CD4-positive, alpha-beta T cell (primary cell): ENCODE measurements around the gene CMC2. TPM values are rescaled to one million over a fixed set of nuclear protein-coding genes. Genes with fewer than 3 reads are reported as not detected.

ENCODE experiments used
- ATAC-seq: fragments of 200-7000 bp; cut with Tn5 transposase; one replicate; pipeline ENCODE4 v1.10.0; 2022; ENCODE audit warnings: mild to moderate bottlenecking; ENCODE audit not compliant: poor library complexity
- CTCF ChIA-PET: fragments of 350-600 bp; sonication (Branson Sonifier 250); formaldehyde crosslinking; loops from one replicate; lab custom pipeline; 2021; ENCODE audit warnings: antibody characterized with exemption, inconsistent platforms; lab: Charles Lee
- POLR2A ChIA-PET: fragments of 350-600 bp; sonication (Branson Sonifier 250); formaldehyde crosslinking; loops from one replicate; lab custom pipeline; 2021; ENCODE audit warnings: antibody characterized with exemption, inconsistent platforms; lab: Charles Lee
- DNase-seq, 14 experiments: peaks; one replicate each; pipeline ENCODE4 v3.0.0-alpha.2; 2013 to 2020; ENCODE audit warnings: mixed read lengths in 2 of 14
- H3K27ac ChIP-seq, 2 donors: one replicate each; pipeline versions ENCODE4 v1.5.1 to v1.7.0; 2013; ENCODE audit warnings: low read length in 2 of 2, low read depth in 1 of 2, mild to moderate bottlenecking in 1 of 2
- H3K27me3 ChIP-seq, 2 experiments: 1 replicate in 1 of 2; 2 replicates in 1 of 2; pipeline versions ENCODE4 v1.6.1 to v1.7.0; 2013; ENCODE audit warnings: low read length in 2 of 2, control low read depth in 1 of 2, mild to moderate bottlenecking in 1 of 2, moderate library complexity in 1 of 2; ENCODE audit not compliant: insufficient read depth in 2 of 2, control insufficient read depth in 1 of 2
- H3K36me3 ChIP-seq: one replicate; pipeline ENCODE4 v1.6.1; 2013; ENCODE audit warnings: low read length, control low read depth; ENCODE audit not compliant: insufficient read depth
- H3K4me1 ChIP-seq: one replicate; pipeline ENCODE4 v1.6.1; 2013; ENCODE audit warnings: low read length, control low read depth; ENCODE audit not compliant: insufficient read depth
- H3K4me3 ChIP-seq: one replicate; pipeline ENCODE4 v1.5.1; 2013; ENCODE audit warnings: mild to moderate bottlenecking, low read length, moderate library complexity
- H3K9me3 ChIP-seq, 2 experiments: 1 replicate in 1 of 2; 2 replicates in 1 of 2; pipeline versions ENCODE4 v1.6.1 to v1.7.0; 2013; ENCODE audit warnings: low read length in 2 of 2, mild to moderate bottlenecking in 2 of 2, control low read depth in 1 of 2, moderate library complexity in 1 of 2; ENCODE audit not compliant: control insufficient read depth in 1 of 2, insufficient read depth in 1 of 2
- H3K27ac Mint-ChIP-seq: one replicate; pipeline ENCODE4 v1.8.0; 2020; ENCODE audit warnings: mixed read lengths
- H3K27me3 Mint-ChIP-seq: one replicate; pipeline ENCODE4 v1.8.0; 2021; ENCODE audit warnings: mixed read lengths
- H3K36me3 Mint-ChIP-seq: one replicate; pipeline ENCODE4 v1.8.0; 2021; ENCODE audit warnings: low read depth, mixed read lengths
- H3K4me1 Mint-ChIP-seq: one replicate; pipeline ENCODE4 v1.8.0; 2021; ENCODE audit warnings: low read depth, mixed read lengths
- H3K4me3 Mint-ChIP-seq: one replicate; pipeline ENCODE4 v1.8.0; 2020; ENCODE audit warnings: mild to moderate bottlenecking, mixed read lengths
- H3K9me3 Mint-ChIP-seq: one replicate; pipeline ENCODE4 v1.8.0; 2020; ENCODE audit warnings: mixed read lengths
- CTCF ChIP-seq: fragments of 200-600 bp; IDR thresholded peaks from one replicate; pipeline ENCODE4 v1.8.0; 2022; ENCODE audit warnings: antibody characterized with exemption, mild to moderate bottlenecking
- intact Hi-C, 2 experiments: fragments of 100-400 bp; cut with DNase I in 1 of 2; cut with micrococcal nuclease in 1 of 2; formaldehyde crosslinking; loops; one replicate each; pipeline versions ENCODE4 v1.15.1 to v1.9.0; 2023 to 2025; cut with DNase I, micrococcal nuclease
- total RNA-seq, 174 experiments: library from RNA in 2 of 174; stranded (reverse) in 2 of 174; gene quantifications; one replicate each; pipeline ENCODE4 v1.2.3 and lab custom pipeline; 2021 to 2026

CMC2 gene
- total RNA-seq, 2 experiments from 2014 or later, result 67.7 to 68.8 TPM

GRCh38 chr16:81001330-81001729, 5.4 kb downstream of the CMC2 start:
- DNase-seq, result no peak
- no peak overlapping the region for H3K27ac Mint-ChIP-seq
- H3K9me3 ChIP-seq, result no peaks in the 10 kb centered on the region

GRCh38 chr16:81000873-81001272, 5.8 kb downstream of the CMC2 start:
- Mint-ChIP-seq H3K9me3 (no peaks in the 10 kb centered on the region), H3K4me1 (peaks cover 70% of the 10 kb centered on the region)
- CTCF ChIA-PET, result interaction anchor here (7.9 kb wide), 1 partner anchor 35 kb away, joined by 80 read pairs; the partner anchor contains the start of gene ATMIN

More at GRCh38 chr16:81001330-81001729, 5.4 kb downstream of the CMC2 start:
- H3K27ac ChIP-seq, result no peak overlapping the region
- POLR2A ChIA-PET, result interaction anchor here (0.7 kb wide), 1 partner anchor 16 kb away, joined by 3 read pairs; no protein-coding TSS in a partner anchor
- no peak for ATAC-seq
- H3K36me3 ChIP-seq, result no peaks in the 10 kb centered on the region
- Mint-ChIP-seq H3K9me3 (no peaks in the 10 kb centered on the region), H3K27me3 (no peaks in the 10 kb centered on the region), H3K4me1 (peaks cover 71% of the 10 kb centered on the region), H3K36me3 (peaks cover 16% of the 10 kb centered on the region), H3K4me3 (no peak overlapping the region)
- no peak overlapping the region for H3K4me3 ChIP-seq
- no peak for TF ChIP-seq CTCF
- intact Hi-C loops, result loop anchor here in 1 of 2 experiments (10.0 kb wide), 3 partner anchors 197 to 1163 kb away; partner anchors contain the start of genes CDYL2 and DYNLRB2
- peaks cover 33% of the 10 kb centered on the region for H3K4me1 ChIP-seq
- CTCF ChIA-PET, result interaction anchor here (7.9 kb wide), 1 partner anchor 35 kb away, joined by 80 read pairs; the partner anchor contains the start of gene ATMIN
- H3K27me3 ChIP-seq, result no peaks in the 10 kb centered on the region

GRCh38 chr16:80997964-80998620, 8.6 kb downstream of the CMC2 start:
- Histone ChIP-seq H3K27ac (peak overlapping the region in 1 of 2 donors; percentile 73), H3K4me1 (peaks cover 7% of the 10 kb centered on the region), H3K27me3 (no peaks in the 10 kb centered on the region), H3K4me3 (peak overlapping the region; percentile 53), H3K9me3 (no peaks in the 10 kb centered on the region), H3K36me3 (no peaks in the 10 kb centered on the region)
- ATAC-seq (no peak), DNase-seq (no peak)
- peak overlapping the region; percentile 93 for H3K4me3 Mint-ChIP-seq
- peak overlapping the region; percentile 94 for H3K27ac Mint-ChIP-seq
- intact Hi-C loops, result no loop called here
- TF ChIP-seq CTCF, result no peak
- H3K36me3 Mint-ChIP-seq, result peaks cover 22% of the 10 kb centered on the region
- peaks cover 73% of the 10 kb centered on the region for H3K4me1 Mint-ChIP-seq
- ChIA-PET CTCF (interaction anchor here (0.6 to 1.6 kb wide), 3 partner anchors 9 to 262 kb away, joined by 3 to 5 read pairs (median 4); partner anchors contain the start of genes ATMIN, CENPN and CMC2), POLR2A (interaction anchor here (0.9 to 2.5 kb wide), 3 partner anchors 8 to 37 kb away, joined by 4 to 33 read pairs (median 6); partner anchors contain the start of genes ATMIN, CENPN and CMC2)
- H3K9me3 Mint-ChIP-seq, result no peaks in the 10 kb centered on the region
- H3K27me3 Mint-ChIP-seq, result no peaks in the 10 kb centered on the region

More at GRCh38 chr16:81000873-81001272, 5.8 kb downstream of the CMC2 start:
- H3K4me1 ChIP-seq, result peaks cover 30% of the 10 kb centered on the region
- intact Hi-C loops, result loop anchor here in 1 of 2 experiments (10.0 kb wide), 3 partner anchors 196 to 1164 kb away; partner anchors contain the start of genes CDYL2 and DYNLRB2
- H3K27me3 ChIP-seq, result no peaks in the 10 kb centered on the region
- Mint-ChIP-seq H3K36me3 (peaks cover 13% of the 10 kb centered on the region), H3K27ac (no peak overlapping the region), H3K4me3 (no peak overlapping the region), H3K27me3 (no peaks in the 10 kb centered on the region)
- no peak for TF ChIP-seq CTCF
- H3K27ac ChIP-seq, result no peak overlapping the region
- H3K36me3 ChIP-seq, result no peaks in the 10 kb centered on the region
- DNase-seq, result no peak
- no peak overlapping the region for H3K4me3 ChIP-seq
- ATAC-seq, result no peak
- POLR2A ChIA-PET, result no interaction called here
- no peaks in the 10 kb centered on the region for H3K9me3 ChIP-seq
